Natural killer cell (primary cell): ENCODE data around the gene AMPD1. TPM values are rescaled to one million over a fixed set of nuclear protein-coding genes. Genes with fewer than 3 reads are reported as not detected.

Experiments
- ATAC-seq, 3 donors: fragments of 150-1000 bp in 2 of 3; fragments of 200-7000 bp in 1 of 3; cut with Tn5 transposase; 1 replicate in 1 of 3; 2 replicates in 2 of 3; pipeline ENCODE4 v1.10.0; 2021; ENCODE audit warnings: mild to moderate bottlenecking in 2 of 3, moderate library complexity in 2 of 3
- DNase-seq, 2 donors: peaks; one replicate each; pipeline versions ENCODE4 v3.0.0 to v3.0.0-alpha.2; 2013 to 2021; ENCODE audit warnings: mixed read lengths in 1 of 2
- H3K27ac ChIP-seq: one replicate; pipeline ENCODE4 v1.5.1; 2013; ENCODE audit warnings: mild to moderate bottlenecking, low read length
- H3K27me3 ChIP-seq: one replicate; pipeline ENCODE4 v1.6.1; 2013; ENCODE audit warnings: low read length; ENCODE audit not compliant: control insufficient read depth, insufficient read depth
- H3K36me3 ChIP-seq: one replicate; pipeline ENCODE4 v1.6.1; 2013; ENCODE audit warnings: low read length; ENCODE audit not compliant: control insufficient read depth, insufficient read depth
- H3K4me1 ChIP-seq: one replicate; pipeline ENCODE4 v1.6.1; 2013; ENCODE audit warnings: low read length; ENCODE audit not compliant: control insufficient read depth, insufficient read depth
- H3K4me3 ChIP-seq: one replicate; pipeline ENCODE4 v1.5.1; 2013; ENCODE audit warnings: low read length
- H3K9me3 ChIP-seq: one replicate; pipeline ENCODE4 v1.6.1; 2013; ENCODE audit warnings: low read length; ENCODE audit not compliant: control insufficient read depth, insufficient read depth
- H3K27ac Mint-ChIP-seq, 2 donors: one replicate each; pipeline ENCODE4 v1.8.0; 2022; ENCODE audit warnings: mild to moderate bottlenecking in 2 of 2, mixed read lengths in 2 of 2, moderate library complexity in 1 of 2
- H3K27me3 Mint-ChIP-seq, 2 donors: one replicate each; pipeline ENCODE4 v1.8.0; 2022; ENCODE audit warnings: low read depth in 2 of 2, mixed read lengths in 2 of 2
- H3K36me3 Mint-ChIP-seq: one replicate; pipeline ENCODE4 v1.8.0; 2022; ENCODE audit warnings: mixed read lengths
- H3K4me1 Mint-ChIP-seq, 2 donors: one replicate each; pipeline ENCODE4 v1.8.0; 2022; ENCODE audit warnings: mixed read lengths in 2 of 2
- H3K4me3 Mint-ChIP-seq: one replicate; pipeline ENCODE4 v1.8.0; 2022; ENCODE audit warnings: mild to moderate bottlenecking, moderate library complexity, mixed read lengths
- H3K9me3 Mint-ChIP-seq, 2 donors: one replicate each; pipeline ENCODE4 v1.8.0; 2022; ENCODE audit warnings: mixed read lengths in 2 of 2
- CTCF ChIP-seq: fragments of 200-600 bp; IDR thresholded peaks from one replicate; pipeline ENCODE4 v1.8.0; 2022; ENCODE audit warnings: antibody characterized with exemption
- WGBS: methylation state at CpG from one replicate; pipeline ENCODE4 v1.1.7; 2013; ENCODE audit warnings: missing lambda C conversion rate; ENCODE audit not compliant: insufficient coverage; 5-methylcytosine and 5-hydroxymethylcytosine counted together
- intact Hi-C: fragments of 100-400 bp; cut with micrococcal nuclease; formaldehyde crosslinking; loops from one replicate; pipeline ENCODE4 v1.14.2; 2022
- total RNA-seq, 4 donors: library from RNA; stranded (reverse); fragments of 120-200 nt in 1 of 4; gene quantifications; one replicate each; pipeline versions ENCODE4 v1.2.3 to v1.2.4, GENCODE V29; 2013 to 2022

Gene AMPD1
- total RNA-seq, 3 donors from 2014 or later (not counting 1 experiment from before 2014, with no cell fraction given) = not detected

GRCh38 chr1:114651893-114652292, 43.5 kb downstream of the AMPD1 start:
- H3K4me3 ChIP-seq = no peak overlapping the region
- Mint-ChIP-seq H3K27ac (no peak overlapping the region), H3K36me3 (no peaks in the 10 kb centered on the region), H3K27me3 (peaks cover 0 to 10% of the 10 kb centered on the region in 2 donors), H3K9me3 (no peaks in the 10 kb centered on the region), H3K4me1 (no peaks in the 10 kb centered on the region), H3K4me3 (no peak overlapping the region)
- no peaks in the 10 kb centered on the region for H3K4me1 ChIP-seq
- no peak for TF ChIP-seq CTCF
- H3K36me3 ChIP-seq = no peaks in the 10 kb centered on the region
- ATAC-seq (no peak), DNase-seq (no peak)
- 79% methylated on average over 2 of the region's 2 CpGs for WGBS
- no peaks in the 10 kb centered on the region for H3K27me3 ChIP-seq
- H3K9me3 ChIP-seq = no peaks in the 10 kb centered on the region
- H3K27ac ChIP-seq = no peak overlapping the region
- intact Hi-C loops = no loop called here

GRCh38 chr1:114648503-114648902, 46.8 kb downstream of the AMPD1 start:
- Mint-ChIP-seq H3K4me3 (no peak overlapping the region), H3K27me3 (peaks cover 13 to 20% of the 10 kb centered on the region in 2 donors), H3K4me1 (no peaks in the 10 kb centered on the region), H3K27ac (no peak overlapping the region), H3K9me3 (no peaks in the 10 kb centered on the region), H3K36me3 (no peaks in the 10 kb centered on the region)
- no peaks in the 10 kb centered on the region for H3K4me1 ChIP-seq
- no peaks in the 10 kb centered on the region for H3K36me3 ChIP-seq
- TF ChIP-seq CTCF = no peak
- intact Hi-C loops = no loop called here
- DNase-seq = no peak
- no peak for ATAC-seq
- H3K9me3 ChIP-seq = no peaks in the 10 kb centered on the region
- no peak overlapping the region for H3K4me3 ChIP-seq
- H3K27ac ChIP-seq = no peak overlapping the region
- H3K27me3 ChIP-seq = no peaks in the 10 kb centered on the region
- no CpG with 5 or more reads among the region's 1 CpG for WGBS

- peaks cover 2% of the 10 kb centered on the region for H3K27me3 ChIP-seq
- H3K4me1 ChIP-seq = no peaks in the 10 kb centered on the region
- no peak for DNase-seq
- Mint-ChIP-seq H3K36me3 (no peaks in the 10 kb centered on the region), H3K4me1 (no peaks in the 10 kb centered on the region), H3K27me3 (peaks cover 32 to 53% of the 10 kb centered on the region in 2 donors), H3K27ac (no peak overlapping the region), H3K4me3 (no peak overlapping the region), H3K9me3 (no peaks in the 10 kb centered on the region)
- H3K36me3 ChIP-seq = no peaks in the 10 kb centered on the region
- TF ChIP-seq CTCF = no peak
- no peak overlapping the region for H3K4me3 ChIP-seq
- 80% methylated on average over 2 of the region's 2 CpGs for WGBS
- no peak overlapping the region for H3K27ac ChIP-seq
- intact Hi-C loops = no loop called here
- no peaks in the 10 kb centered on the region for H3K9me3 ChIP-seq
- ATAC-seq = no peak
Measured at GRCh38 chr1:114641377-114641776, 54.0 kb downstream of the AMPD1 start.

GRCh38 chr1:114638910-114639309, 56.4 kb downstream of the AMPD1 start:
- H3K27me3 ChIP-seq = peaks cover 2% of the 10 kb centered on the region
- no peaks in the 10 kb centered on the region for H3K9me3 ChIP-seq
- Mint-ChIP-seq H3K27ac (no peak overlapping the region), H3K9me3 (no peaks in the 10 kb centered on the region), H3K4me1 (no peaks in the 10 kb centered on the region), H3K27me3 (peaks cover 32 to 54% of the 10 kb centered on the region in 2 donors), H3K4me3 (no peak overlapping the region), H3K36me3 (no peaks in the 10 kb centered on the region)
- no peaks in the 10 kb centered on the region for H3K4me1 ChIP-seq
- no peak overlapping the region for H3K27ac ChIP-seq
- no peak overlapping the region for H3K4me3 ChIP-seq
- WGBS = 83% methylated on average over 3 of the region's 3 CpGs
- intact Hi-C loops = no loop called here
- DNase-seq (no peak), ATAC-seq (no peak)
- TF ChIP-seq CTCF = no peak
- no peaks in the 10 kb centered on the region for H3K36me3 ChIP-seq
